BLaER1 (cell line): ENCODE data around the gene ABCA1.

Experiments
- H3K27ac ChIP-seq: shearing (Covaris generic); formaldehyde crosslinking; 2 replicates; pipeline ENCODE4 v1.8.1; 2022
- H3K27me3 ChIP-seq: shearing (Covaris generic); formaldehyde crosslinking; 2 replicates; pipeline ENCODE4 v1.8.1; 2022
- H3K36me3 ChIP-seq: shearing (Covaris generic); formaldehyde crosslinking; 2 replicates; pipeline ENCODE4 v1.8.1; 2022
- H3K4me1 ChIP-seq: shearing (Covaris generic); formaldehyde crosslinking; 2 replicates; pipeline ENCODE4 v1.8.1; 2022
- H3K4me2 ChIP-seq: shearing (Covaris generic); formaldehyde crosslinking; 2 replicates; pipeline ENCODE4 v1.8.1; 2022
- H3K4me3 ChIP-seq: shearing (Covaris generic); formaldehyde crosslinking; 2 replicates; pipeline ENCODE4 v1.8.1; 2022
- H3K9ac ChIP-seq: shearing (Covaris generic); formaldehyde crosslinking; 2 replicates; pipeline ENCODE4 v1.8.1; 2022
- H3K9me3 ChIP-seq: shearing (Covaris generic); formaldehyde crosslinking; 2 replicates; pipeline ENCODE4 v1.8.1; 2022
- H4K20me1 ChIP-seq: shearing (Covaris generic); formaldehyde crosslinking; 2 replicates; pipeline ENCODE4 v1.8.1; 2022
- Cebpa-rat ChIP-seq: shearing (Covaris generic); IDR thresholded peaks from 2 replicates; pipeline ENCODE4 v1.8.1; 2022

ABCA1 gene

DNA sequence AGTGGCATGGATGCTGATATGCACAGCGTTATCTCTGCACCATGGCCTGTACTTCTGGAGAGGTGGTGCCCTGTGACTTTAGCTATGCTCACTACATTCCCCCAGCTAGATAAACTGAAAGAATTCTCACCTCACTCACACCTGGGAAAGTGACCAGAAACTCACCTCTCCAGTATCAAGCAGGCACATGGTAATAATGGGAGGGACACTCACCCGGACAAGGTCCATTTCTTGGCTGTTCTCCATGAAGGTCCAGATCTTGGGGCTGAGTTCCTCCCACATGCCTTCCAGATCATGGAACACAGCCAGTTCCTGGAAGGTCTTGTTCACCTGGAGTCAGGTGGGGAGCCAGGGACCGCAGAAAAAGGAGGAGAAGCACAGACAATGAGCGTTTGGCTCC, 91.2 kb downstream of the ABCA1 start:
- peaks cover 100% of the 10 kb centered on the region for H3K36me3 ChIP-seq
- peaks cover 91% of the 10 kb centered on the region for H4K20me1 ChIP-seq
- no peak overlapping the region for H3K9ac ChIP-seq
- no peak overlapping the region for H3K27ac ChIP-seq
- no peak for TF ChIP-seq Cebpa-rat
- H3K4me3 ChIP-seq = no peak overlapping the region
- H3K9me3 ChIP-seq = no peaks in the 10 kb centered on the region
- no peak overlapping the region for H3K4me2 ChIP-seq
- no peaks in the 10 kb centered on the region for H3K27me3 ChIP-seq
- no peaks in the 10 kb centered on the region for H3K4me1 ChIP-seq

DNA sequence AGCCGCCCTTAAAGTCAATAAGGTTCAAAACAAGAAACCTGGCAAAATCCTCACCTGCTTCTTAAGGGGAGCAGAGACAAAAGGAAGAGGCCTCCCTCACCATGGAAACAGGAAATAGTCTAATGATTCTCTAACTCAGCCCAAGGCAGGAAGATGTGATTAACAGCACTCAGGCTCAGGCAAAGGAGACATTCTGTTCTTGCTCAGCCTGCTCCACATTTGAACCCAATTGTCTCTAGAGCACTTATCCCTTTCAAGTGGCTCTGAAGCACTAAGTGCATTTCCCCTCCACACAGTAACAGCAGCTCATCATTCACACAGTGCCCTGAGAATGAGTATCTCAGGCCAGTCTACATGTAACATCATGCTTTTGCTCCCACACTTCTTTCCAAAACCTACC, 91.7 kb downstream of the ABCA1 start:
- Histone ChIP-seq H3K9me3 (no peaks in the 10 kb centered on the region), H3K4me3 (no peak overlapping the region), H3K4me1 (no peaks in the 10 kb centered on the region), H3K27ac (no peak overlapping the region), H3K27me3 (no peaks in the 10 kb centered on the region), H4K20me1 (peaks cover 91% of the 10 kb centered on the region), H3K9ac (no peak overlapping the region), H3K36me3 (peaks cover 100% of the 10 kb centered on the region), H3K4me2 (no peak overlapping the region)
- no peak for TF ChIP-seq Cebpa-rat

DNA sequence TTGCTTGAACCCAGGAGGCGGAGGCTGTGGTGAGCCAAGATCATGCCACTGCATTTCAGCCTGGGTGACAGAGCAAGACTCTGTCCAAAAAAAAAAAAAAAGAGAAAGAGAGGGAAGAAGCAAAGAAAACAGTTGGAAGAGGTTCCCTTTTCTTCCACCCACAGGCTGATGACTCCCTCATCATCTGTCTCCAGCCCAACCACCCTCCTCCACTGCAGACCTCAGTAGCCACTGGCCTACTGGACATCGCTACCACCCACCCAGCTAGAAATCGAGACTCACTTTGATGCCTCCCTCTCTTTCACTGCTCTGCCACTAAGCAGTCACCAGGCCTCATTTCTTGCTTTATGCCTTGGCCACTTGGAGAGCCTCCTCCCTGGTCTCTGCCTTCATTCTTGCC, 92.8 kb downstream of the ABCA1 start:
- TF ChIP-seq Cebpa-rat = no peak
- no peaks in the 10 kb centered on the region for H3K4me1 ChIP-seq
- H3K27ac ChIP-seq = no peak overlapping the region
- no peak overlapping the region for H3K4me2 ChIP-seq
- H3K9me3 ChIP-seq = no peaks in the 10 kb centered on the region
- peaks cover 94% of the 10 kb centered on the region for H4K20me1 ChIP-seq
- peaks cover 100% of the 10 kb centered on the region for H3K36me3 ChIP-seq
- no peak overlapping the region for H3K9ac ChIP-seq
- no peak overlapping the region for H3K4me3 ChIP-seq
- no peaks in the 10 kb centered on the region for H3K27me3 ChIP-seq

DNA sequence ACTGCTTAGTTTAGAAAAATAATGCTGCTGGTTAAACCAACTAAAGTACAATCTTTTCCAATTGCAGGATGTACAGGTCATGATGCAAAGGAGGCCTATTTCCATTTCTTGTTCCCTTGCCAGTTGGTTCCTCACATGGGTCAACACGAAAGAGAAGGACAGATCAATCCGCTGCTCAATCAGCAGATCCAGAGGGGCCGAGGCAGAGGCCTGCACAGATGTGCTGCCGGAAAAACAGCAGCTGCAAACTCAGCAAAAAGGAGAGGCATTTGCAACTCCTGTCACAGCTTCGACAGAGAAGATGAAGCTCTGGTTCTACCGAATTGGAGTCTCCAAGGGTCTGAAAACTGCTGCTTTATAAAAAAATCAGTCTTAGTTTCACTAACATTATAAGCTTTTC, 94.3 kb downstream of the ABCA1 start:
- Histone ChIP-seq H3K4me3 (no peak overlapping the region), H3K9ac (no peak overlapping the region), H3K36me3 (peaks cover 100% of the 10 kb centered on the region), H4K20me1 (peaks cover 98% of the 10 kb centered on the region), H3K27me3 (no peaks in the 10 kb centered on the region), H3K9me3 (no peaks in the 10 kb centered on the region), H3K4me2 (no peak overlapping the region), H3K4me1 (no peaks in the 10 kb centered on the region), H3K27ac (no peak overlapping the region)
- TF ChIP-seq Cebpa-rat = no peak

DNA sequence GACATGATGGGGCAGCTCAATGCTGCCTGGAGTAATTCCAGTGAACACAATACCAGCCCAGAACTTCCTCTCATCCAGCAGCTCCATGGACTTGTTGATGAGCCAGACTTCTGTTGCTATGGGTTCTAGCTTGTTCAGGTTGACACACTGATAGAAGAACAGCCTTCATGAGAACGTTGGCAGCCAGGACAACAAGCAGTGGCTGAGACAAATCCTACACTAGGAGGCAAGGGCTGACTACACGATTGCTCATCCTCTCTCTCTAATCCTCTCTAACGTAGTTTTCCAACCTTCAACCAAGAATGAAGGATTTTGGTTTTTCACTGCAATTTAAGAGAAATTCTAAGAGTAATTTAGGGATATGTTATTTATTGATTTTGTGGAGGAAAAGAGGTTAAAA, 96.3 kb downstream of the ABCA1 start:
- H3K9ac ChIP-seq = no peak overlapping the region
- H3K27ac ChIP-seq = no peak overlapping the region
- no peak overlapping the region for H3K4me3 ChIP-seq
- peaks cover 99% of the 10 kb centered on the region for H4K20me1 ChIP-seq
- H3K4me1 ChIP-seq = no peaks in the 10 kb centered on the region
- no peak overlapping the region for H3K4me2 ChIP-seq
- TF ChIP-seq Cebpa-rat = no peak
- H3K9me3 ChIP-seq = no peaks in the 10 kb centered on the region
- H3K27me3 ChIP-seq = no peaks in the 10 kb centered on the region
- H3K36me3 ChIP-seq = peaks cover 100% of the 10 kb centered on the region

DNA sequence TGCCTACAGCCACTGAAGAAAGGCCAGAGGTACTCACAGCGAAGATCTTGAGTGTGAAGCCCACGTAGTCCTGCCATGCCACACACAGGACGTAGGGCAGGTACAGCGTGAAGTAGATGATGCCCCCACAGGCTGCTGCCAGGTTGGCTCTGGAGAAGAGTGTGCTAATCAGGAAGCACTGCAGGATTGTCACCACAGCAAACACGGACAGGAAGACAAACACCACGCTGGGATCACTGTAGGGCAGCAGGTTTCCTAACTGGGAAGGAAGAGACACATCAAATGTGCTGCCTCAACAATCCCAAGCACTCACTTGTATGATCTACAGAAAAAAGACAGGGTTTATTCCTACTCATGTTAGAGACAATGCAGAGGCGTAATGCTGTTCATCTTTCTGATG, 101.0 kb downstream of the ABCA1 start:
- peaks cover 100% of the 10 kb centered on the region for H3K36me3 ChIP-seq
- H3K27ac ChIP-seq = no peak overlapping the region
- H3K4me2 ChIP-seq = no peak overlapping the region
- no peaks in the 10 kb centered on the region for H3K4me1 ChIP-seq
- no peak overlapping the region for H3K9ac ChIP-seq
- no peak overlapping the region for H3K4me3 ChIP-seq
- no peaks in the 10 kb centered on the region for H3K9me3 ChIP-seq
- peaks cover 96% of the 10 kb centered on the region for H4K20me1 ChIP-seq
- no peak for TF ChIP-seq Cebpa-rat
- H3K27me3 ChIP-seq = no peaks in the 10 kb centered on the region

DNA sequence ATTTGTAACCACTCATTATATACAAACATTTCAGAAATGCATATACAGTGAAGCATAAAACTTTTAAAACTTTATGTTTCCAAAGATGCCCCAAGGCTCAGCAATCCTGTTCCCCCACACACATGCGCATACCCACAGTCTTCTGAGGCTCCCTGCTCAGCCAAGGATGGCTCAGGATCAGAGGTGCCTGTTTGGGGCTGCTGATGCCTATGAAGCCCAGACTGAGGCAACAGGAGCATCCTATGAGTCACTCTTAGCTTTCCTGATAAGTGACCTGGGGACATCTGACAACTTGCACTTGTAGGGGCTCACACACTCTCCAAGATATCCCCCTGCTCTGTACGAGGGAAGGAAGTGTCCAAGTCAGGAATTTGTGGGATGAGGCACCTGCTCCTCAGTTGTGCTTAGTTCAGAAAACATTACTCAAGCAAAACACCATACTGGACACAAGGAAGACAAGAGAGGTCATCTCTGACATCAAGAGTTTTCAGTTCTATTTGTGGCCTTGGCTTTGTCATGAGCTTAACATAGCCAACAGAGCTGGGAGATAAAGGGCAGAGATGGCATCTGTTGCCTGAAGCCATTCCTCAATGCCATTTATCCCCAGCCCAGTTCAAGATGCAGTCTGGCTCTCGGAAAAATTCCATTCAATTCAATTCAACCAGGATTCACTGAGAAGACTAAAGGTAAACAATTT, 101.7 kb downstream of the ABCA1 start:
- Histone ChIP-seq H3K9me3 (no peaks in the 10 kb centered on the region), H3K4me1 (no peaks in the 10 kb centered on the region), H4K20me1 (peaks cover 91% of the 10 kb centered on the region), H3K27ac (no peak overlapping the region), H3K36me3 (peaks cover 100% of the 10 kb centered on the region), H3K4me2 (no peak overlapping the region), H3K4me3 (no peak overlapping the region), H3K9ac (no peak overlapping the region), H3K27me3 (no peaks in the 10 kb centered on the region)
- no peak for TF ChIP-seq Cebpa-rat

DNA sequence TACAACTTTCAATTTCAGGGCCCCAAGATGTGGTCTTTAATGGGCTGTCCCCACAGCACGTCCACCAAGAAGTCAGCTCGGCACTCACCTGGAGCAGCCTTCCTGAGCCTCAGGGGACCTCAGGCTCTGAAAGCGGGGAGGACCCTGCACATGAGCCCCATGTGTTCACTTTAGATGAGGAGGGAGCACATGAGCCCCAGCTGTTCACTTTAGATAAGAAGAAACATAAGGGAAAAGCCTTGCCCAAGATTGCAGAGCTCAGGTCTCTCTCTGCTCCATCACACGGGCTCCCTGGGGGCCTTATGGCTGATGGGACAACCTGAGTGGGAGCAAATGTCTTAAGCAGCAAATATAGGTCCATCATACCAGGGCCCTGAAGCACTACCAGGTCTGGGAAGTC, 107.6 kb downstream of the ABCA1 start:
- no peak overlapping the region for H3K4me2 ChIP-seq
- no peak overlapping the region for H3K4me3 ChIP-seq
- H3K36me3 ChIP-seq = peaks cover 99% of the 10 kb centered on the region
- H3K9ac ChIP-seq = no peak overlapping the region
- H3K27me3 ChIP-seq = no peaks in the 10 kb centered on the region
- no peaks in the 10 kb centered on the region for H3K4me1 ChIP-seq
- no peak for TF ChIP-seq Cebpa-rat
- no peaks in the 10 kb centered on the region for H3K9me3 ChIP-seq
- no peak overlapping the region for H3K27ac ChIP-seq
- peaks cover 88% of the 10 kb centered on the region for H4K20me1 ChIP-seq

DNA sequence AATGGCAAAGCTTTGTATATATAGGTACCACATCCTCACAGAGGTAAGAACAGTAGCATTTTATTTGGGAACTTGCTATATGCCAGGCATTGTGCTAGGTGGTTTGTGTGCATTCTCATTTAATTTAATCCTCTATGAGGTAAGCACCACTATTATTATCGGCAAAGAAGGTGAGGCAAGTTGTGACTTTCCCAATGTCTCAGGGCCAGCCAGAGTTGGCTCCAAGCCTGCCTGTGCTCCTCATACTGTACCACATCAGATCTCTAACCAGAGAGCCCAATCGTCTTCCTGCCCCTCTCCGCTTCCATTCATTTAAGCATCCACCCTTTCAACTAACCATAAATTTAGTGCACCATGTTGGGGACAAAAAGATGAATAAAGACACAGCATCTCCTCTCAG, 108.9 kb downstream of the ABCA1 start:
- Histone ChIP-seq H3K36me3 (peaks cover 99% of the 10 kb centered on the region), H3K9ac (no peak overlapping the region), H3K4me3 (no peak overlapping the region), H3K27ac (no peak overlapping the region), H3K4me1 (no peaks in the 10 kb centered on the region), H4K20me1 (peaks cover 79% of the 10 kb centered on the region), H3K4me2 (no peak overlapping the region), H3K27me3 (no peaks in the 10 kb centered on the region), H3K9me3 (no peaks in the 10 kb centered on the region)
- no peak for TF ChIP-seq Cebpa-rat

DNA sequence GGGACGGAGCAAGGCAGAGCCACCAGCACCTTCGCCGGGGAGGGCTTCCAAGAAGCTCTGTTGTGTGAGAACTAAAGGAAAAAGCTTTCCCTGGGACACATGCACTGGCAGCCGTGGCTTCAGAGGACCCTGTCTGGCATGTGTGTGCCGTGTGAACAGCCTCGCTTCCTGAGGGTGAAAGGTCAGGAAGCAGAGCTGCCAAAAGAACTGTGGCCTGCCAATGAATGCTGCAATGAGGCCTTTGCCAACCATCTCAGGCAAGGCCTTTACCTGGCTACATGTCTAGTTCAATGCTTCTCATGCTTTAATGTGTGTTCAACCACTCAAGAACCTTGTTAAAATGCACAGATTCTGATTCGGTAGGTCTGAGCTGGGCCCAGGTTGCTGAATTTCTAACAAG, 110.5 kb downstream of the ABCA1 start:
- H3K4me3 ChIP-seq = no peak overlapping the region
- no peak for TF ChIP-seq Cebpa-rat
- no peaks in the 10 kb centered on the region for H3K27me3 ChIP-seq
- H3K36me3 ChIP-seq = peaks cover 99% of the 10 kb centered on the region
- H3K9me3 ChIP-seq = no peaks in the 10 kb centered on the region
- peaks cover 79% of the 10 kb centered on the region for H4K20me1 ChIP-seq
- no peak overlapping the region for H3K27ac ChIP-seq
- no peak overlapping the region for H3K4me2 ChIP-seq
- H3K9ac ChIP-seq = no peak overlapping the region
- no peaks in the 10 kb centered on the region for H3K4me1 ChIP-seq
